OCI-LY7 (cell line): ENCODE results near the gene PXDC1. TPM values are rescaled to one million over a fixed set of nuclear protein-coding genes. Genes with fewer than 3 reads are reported as not detected.

ENCODE experiments used
- BruUV-seq: library from RNA; stranded (reverse); fragments of 400-500 nt; replicated peaks from 2 replicates; lab custom pipeline; 2021; lab: Mats Ljungman, UMichigan
- CTCF ChIA-PET: fragments of 300-600 bp; sonication (Branson Sonifier 250); formaldehyde crosslinking; loops from one replicate; lab custom pipeline; 2022; ENCODE audit warnings: antibody characterized with exemption; ENCODE audit not compliant: unreplicated experiment; lab: Charles Lee
- POLR2A ChIA-PET: fragments of 300-600 bp; sonication (Branson Sonifier 250); formaldehyde crosslinking; loops from one replicate; lab custom pipeline; 2022; ENCODE audit warnings: antibody characterized with exemption; lab: Charles Lee
- DNase-seq: peaks from one replicate; pipeline ENCODE4 v3.0.0-alpha.2; 2015; ENCODE audit warnings: low spot score
- H2AFZ ChIP-seq: fragments of 200-600 bp; sonication (generic), shearing (Covaris generic); 2 replicates; pipeline ENCODE4 v1.6.1; 2014; ENCODE audit warnings: mild to moderate bottlenecking, antibody characterized with exemption, low read length, moderate library complexity
- H3K27ac ChIP-seq: fragments of 200-600 bp; sonication (generic); 2 replicates; pipeline ENCODE4 v1.5.1; 2014; ENCODE audit warnings: mixed run types, low read depth, mild to moderate bottlenecking, moderate library complexity, low read length, inconsistent platforms; ENCODE audit not compliant: poor library complexity, severe bottlenecking
- H3K36me3 ChIP-seq: fragments of 200-600 bp; sonication (generic); 2 replicates; pipeline ENCODE4 v1.6.1; 2014; ENCODE audit warnings: mild to moderate bottlenecking, antibody characterized with exemption, low read length, moderate library complexity, mixed read lengths; ENCODE audit not compliant: insufficient read depth
- H3K4me1 ChIP-seq: fragments of 200-600 bp; sonication (generic); 2 replicates; pipeline ENCODE4 v1.5.1; 2014; ENCODE audit warnings: mild to moderate bottlenecking, low read length; ENCODE audit not compliant: insufficient read depth, poor library complexity, severe bottlenecking
- H3K4me2 ChIP-seq: fragments of 200-600 bp; sonication (generic); 2 replicates; pipeline ENCODE4 v1.6.1; 2014; ENCODE audit warnings: mild to moderate bottlenecking, low read length
- H3K4me3 ChIP-seq: fragments of 200-600 bp; sonication (generic); 2 replicates; pipeline ENCODE4 v1.5.1; 2014; ENCODE audit warnings: mild to moderate bottlenecking, low read depth, low read length; ENCODE audit not compliant: poor library complexity, severe bottlenecking
- H3K79me2 ChIP-seq: fragments of 200-600 bp; sonication (generic); 2 replicates; pipeline ENCODE4 v1.6.1; 2016; ENCODE audit warnings: low read depth, mild to moderate bottlenecking, low read length, moderate library complexity, mixed read lengths; ENCODE audit not compliant: insufficient read depth
- H3K9me2 ChIP-seq: fragments of 200-600 bp; sonication (generic); 2 replicates; pipeline ENCODE4 v1.6.1; 2016; ENCODE audit warnings: mild to moderate bottlenecking, low read length, mixed read lengths; ENCODE audit not compliant: insufficient read depth
- H3K9me3 ChIP-seq: fragments of 200-600 bp; sonication (generic); 2 replicates; pipeline ENCODE4 v1.6.1; 2014; ENCODE audit warnings: mild to moderate bottlenecking, mixed run types, low read length, mixed read lengths
- H4K20me1 ChIP-seq: fragments of 200-600 bp; sonication (generic); 2 replicates; pipeline ENCODE4 v1.6.1; 2014; ENCODE audit warnings: mild to moderate bottlenecking, antibody characterized with exemption, low read length, moderate library complexity, mixed read lengths; ENCODE audit not compliant: insufficient read depth
- CTCF ChIP-seq: fragments of 200-600 bp; sonication (generic); conservative IDR thresholded peaks from 2 replicates; pipeline ENCODE4 v1.5.1; 2014; ENCODE audit warnings: mild to moderate bottlenecking, antibody characterized with exemption, low read length, moderate library complexity, mixed read lengths
- EZH2phosphoT487 ChIP-seq: fragments of 200-600 bp; sonication (generic); IDR thresholded peaks from 2 replicates; pipeline ENCODE4 v1.6.1; 2018; ENCODE audit warnings: low read depth, borderline replicate concordance, mild to moderate bottlenecking, mixed run types, antibody characterized with exemption, low read length, moderate library complexity, mixed read lengths
- intact Hi-C: fragments of 100-400 bp; cut with micrococcal nuclease; formaldehyde crosslinking; loops from one replicate; pipeline ENCODE4 v1.10.0; 2022; ENCODE audit not compliant: unreplicated experiment
- total RNA-seq, 2 experiments: library from RNA; depleted of rRNA in 1 of 2; stranded (reverse); fragments of >200 nt in 1 of 2; shearing (Covaris generic) in 1 of 2; gene quantifications; 2 replicates each; pipeline ENCODE4 v1.2.3, GENCODE V29; 2014 to 2022

The PXDC1 gene
- total RNA-seq, 2 experiments from 2014 or later, result not detected

- CTCF ChIA-PET, result no interaction called here
- no peak overlapping the region for H3K4me2 ChIP-seq
- no peaks in the 10 kb centered on the region for H3K9me2 ChIP-seq
- no peaks in the 10 kb centered on the region for H3K9me3 ChIP-seq
- no peak overlapping the region for H3K27ac ChIP-seq
- no peaks in the 10 kb centered on the region for H4K20me1 ChIP-seq
- H3K79me2 ChIP-seq, result no peaks in the 10 kb centered on the region
- H3K4me3 ChIP-seq, result no peak overlapping the region
- no peaks in the 10 kb centered on the region for H3K4me1 ChIP-seq
- POLR2A ChIA-PET, result interaction anchor here (1.2 kb wide), 1 partner anchor 53 kb away, joined by 3 read pairs; no protein-coding TSS in a partner anchor
- no peak overlapping the region for H2AFZ ChIP-seq
- intact Hi-C loops, result no loop called here
- DNase-seq, result no peak
- H3K36me3 ChIP-seq, result no peaks in the 10 kb centered on the region
- BruUV-seq, result no TSS peak
- TF ChIP-seq CTCF (no peak), EZH2phosphoT487 (no peak)
Measured at GRCh38 chr6:3719462-3720308, 31.8 kb downstream of the PXDC1 start.

GRCh38 chr6:3718407-3718806, 33.1 kb downstream of the PXDC1 start:
- POLR2A ChIA-PET, result no interaction called here
- no peaks in the 10 kb centered on the region for H3K9me2 ChIP-seq
- no peaks in the 10 kb centered on the region for H3K79me2 ChIP-seq
- H2AFZ ChIP-seq, result no peak overlapping the region
- no peak overlapping the region for H3K27ac ChIP-seq
- TF ChIP-seq CTCF (no peak), EZH2phosphoT487 (no peak)
- no peak overlapping the region for H3K4me2 ChIP-seq
- no TSS peak for BruUV-seq
- DNase-seq, result no peak
- H3K4me3 ChIP-seq, result no peak overlapping the region
- intact Hi-C loops, result no loop called here
- CTCF ChIA-PET, result no interaction called here
- H4K20me1 ChIP-seq, result no peaks in the 10 kb centered on the region
- no peaks in the 10 kb centered on the region for H3K4me1 ChIP-seq
- H3K36me3 ChIP-seq, result no peaks in the 10 kb centered on the region
- no peaks in the 10 kb centered on the region for H3K9me3 ChIP-seq

- ChIA-PET POLR2A (interaction anchor here (0.5 to 1.1 kb wide), 3 partner anchors 17 to 1511 kb away, joined by 3 read pairs; no protein-coding TSS in a partner anchor), CTCF (no interaction called here)
- Histone ChIP-seq H3K9me2 (no peaks in the 10 kb centered on the region), H3K36me3 (no peaks in the 10 kb centered on the region), H3K27ac (no peak overlapping the region), H2AFZ (no peak overlapping the region), H3K4me3 (no peak overlapping the region), H3K9me3 (no peaks in the 10 kb centered on the region), H4K20me1 (no peaks in the 10 kb centered on the region), H3K4me1 (no peaks in the 10 kb centered on the region), H3K4me2 (no peak overlapping the region), H3K79me2 (no peaks in the 10 kb centered on the region)
- intact Hi-C loops, result no loop called here
- TF ChIP-seq EZH2phosphoT487 (no peak), CTCF (no peak)
- no TSS peak for BruUV-seq
- DNase-seq, result no peak
Measured at GRCh38 chr6:3715285-3715684, 36.2 kb downstream of the PXDC1 start.
